ENCODE data around the gene SOWAHD.
"Not testable (repeated sequence)": the region's sequence is repeated elsewhere in the genome, so short reads cannot be mapped to it uniquely, and the experiment has no call there.

The SOWAHD gene

DNA sequence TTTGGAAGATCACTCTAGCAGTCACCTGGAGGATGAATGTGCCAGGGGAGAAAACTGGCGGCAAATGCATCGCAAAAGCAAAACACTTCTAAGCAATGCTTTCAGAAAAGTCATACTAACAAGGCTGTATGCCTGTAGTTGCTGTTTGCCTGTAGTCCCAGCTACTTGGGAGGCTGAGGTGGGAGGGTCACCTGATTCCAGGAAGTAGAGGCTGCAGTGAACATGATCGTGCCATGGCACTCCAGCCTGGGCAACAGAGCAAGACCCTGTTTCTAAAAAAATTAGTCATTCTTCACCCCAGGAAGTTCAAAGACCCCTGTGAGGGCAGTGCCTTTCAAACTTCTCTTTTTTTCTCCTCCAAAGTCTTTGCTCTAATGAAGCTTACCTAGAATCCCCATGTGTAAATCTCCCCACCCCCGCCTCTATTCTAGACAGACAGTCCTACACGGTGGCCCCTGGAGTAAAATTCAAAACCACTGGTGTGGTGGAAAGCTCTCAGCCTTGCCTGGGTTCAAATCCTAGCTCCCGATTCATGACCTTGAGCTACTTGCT is 5.5 kb downstream of the SOWAHD start:
- no peak for TF ChIP-seq ISL1 (CRISPR knock-in tag; IDR thresholded peaks at IDR 0.05)
- no peak for TF ChIP-seq ZNF565 (CRISPR knock-in tag; conservative IDR thresholded peaks at IDR 0.05; ENCODE audit: low read depth)
- TF ChIP-seq ESRRG (CRISPR knock-in tag; IDR thresholded peaks at IDR 0.05), result no peak
- TF ChIP-seq BACH2 (CRISPR knock-in tag; IDR thresholded peaks at IDR 0.05; ENCODE audit: borderline replicate concordance), result no peak
- no peak for TF ChIP-seq ZFP3 (CRISPR knock-in tag; IDR thresholded peaks at IDR 0.05)
- TF ChIP-seq, protein P1, sequence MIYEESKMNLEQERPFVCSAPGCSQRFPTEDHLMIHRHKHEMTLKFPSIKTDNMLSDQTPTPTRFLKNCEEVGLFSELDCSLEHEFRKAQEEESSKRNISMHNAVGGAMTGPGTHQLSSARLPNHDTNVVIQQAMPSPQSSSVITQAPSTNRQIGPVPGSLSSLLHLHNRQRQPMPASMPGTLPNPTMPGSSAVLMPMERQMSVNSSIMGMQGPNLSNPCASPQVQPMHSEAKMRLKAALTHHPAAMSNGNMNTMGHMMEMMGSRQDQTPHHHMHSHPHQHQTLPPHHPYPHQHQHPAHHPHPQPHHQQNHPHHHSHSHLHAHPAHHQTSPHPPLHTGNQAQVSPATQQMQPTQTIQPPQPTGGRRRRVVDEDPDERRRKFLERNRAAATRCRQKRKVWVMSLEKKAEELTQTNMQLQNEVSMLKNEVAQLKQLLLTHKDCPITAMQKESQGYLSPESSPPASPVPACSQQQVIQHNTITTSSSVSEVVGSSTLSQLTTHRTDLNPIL (CRISPR knock-in tag; IDR thresholded peaks at IDR 0.05; ENCODE audit: low read depth), result no peak
- no peak for TF ChIP-seq TCF4 (CRISPR knock-in tag; IDR thresholded peaks at IDR 0.05; ENCODE audit: borderline replicate concordance)
- no peak for TF ChIP-seq POU6F1 (CRISPR knock-in tag; IDR thresholded peaks at IDR 0.05; ENCODE audit: borderline replicate concordance, low read depth)
- TF ChIP-seq TOX (CRISPR knock-in tag; IDR thresholded peaks at IDR 0.05; ENCODE audit: borderline replicate concordance), result no peak
- no peak for TF ChIP-seq OSR1 (CRISPR knock-in tag; IDR thresholded peaks at IDR 0.05)
- no peak for TF ChIP-seq ZNF8 (CRISPR knock-in tag; IDR thresholded peaks at IDR 0.05)
- ATAC-seq, result no peak

DNA sequence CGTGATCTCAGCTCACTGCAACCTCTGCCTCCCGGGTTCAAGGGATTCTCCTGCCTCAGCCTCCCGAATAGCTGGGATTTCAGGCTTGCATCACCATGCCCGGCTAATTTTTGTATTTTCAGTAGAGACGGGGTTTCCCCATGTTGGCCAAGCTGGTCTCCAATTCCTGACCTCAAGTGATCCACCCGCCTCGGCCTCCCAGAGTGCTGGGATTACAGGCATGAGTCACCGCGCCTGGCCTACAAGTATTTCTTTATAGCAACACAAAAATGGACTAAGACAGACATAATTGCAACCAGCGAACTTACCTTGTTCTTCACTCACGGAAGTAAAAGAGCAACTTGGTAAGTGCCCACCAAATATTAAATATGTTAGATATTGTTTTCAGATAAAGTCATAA is 10.0 kb downstream of the SOWAHD start:
- peak; percentile 82 for ATAC-seq

DNA sequence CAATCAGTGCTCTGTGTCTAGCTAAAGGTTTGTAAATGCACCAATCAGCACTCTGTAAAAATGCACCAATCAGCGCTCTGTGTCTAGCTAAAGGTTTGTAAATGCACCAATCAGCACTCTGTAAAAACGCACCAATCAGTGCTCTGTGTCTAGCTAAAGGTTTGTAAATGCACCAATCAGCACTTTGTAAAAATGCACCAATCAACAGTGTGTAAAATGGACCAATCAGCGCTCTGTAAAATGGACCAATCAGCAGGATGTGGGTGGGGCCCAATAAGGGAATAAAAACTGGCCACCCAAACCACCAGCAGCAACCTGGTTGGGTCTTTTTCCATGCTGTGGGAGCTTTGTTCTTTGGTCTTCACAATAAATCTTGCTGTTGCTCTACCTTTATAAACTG is 11.0 kb downstream of the SOWAHD start:
- not testable (repeated sequence) for ATAC-seq

GRCh38 chrX:119775517-119776238 is 17.3 kb downstream of the SOWAHD start:
- no peak for TF ChIP-seq CSDC2 (CRISPR knock-in tag; IDR thresholded peaks at IDR 0.05)
- no peak for TF ChIP-seq ZNF8 (CRISPR knock-in tag; IDR thresholded peaks at IDR 0.05)
- TF ChIP-seq POU6F1 (CRISPR knock-in tag; IDR thresholded peaks at IDR 0.05; ENCODE audit: borderline replicate concordance, low read depth), result no peak
- ATAC-seq, result no peak

GRCh38 chrX:119778829-119779228 is 20.4 kb downstream of the SOWAHD start:
- ATAC-seq, result no peak
- TF ChIP-seq POU6F1 (CRISPR knock-in tag; IDR thresholded peaks at IDR 0.05; ENCODE audit: borderline replicate concordance, low read depth), result no peak
- TF ChIP-seq BACH2 (CRISPR knock-in tag; IDR thresholded peaks at IDR 0.05; ENCODE audit: borderline replicate concordance), result no peak
- no peak for TF ChIP-seq ZC3H10 (CRISPR knock-in tag; IDR thresholded peaks at IDR 0.05)
- TF ChIP-seq, protein P2, sequence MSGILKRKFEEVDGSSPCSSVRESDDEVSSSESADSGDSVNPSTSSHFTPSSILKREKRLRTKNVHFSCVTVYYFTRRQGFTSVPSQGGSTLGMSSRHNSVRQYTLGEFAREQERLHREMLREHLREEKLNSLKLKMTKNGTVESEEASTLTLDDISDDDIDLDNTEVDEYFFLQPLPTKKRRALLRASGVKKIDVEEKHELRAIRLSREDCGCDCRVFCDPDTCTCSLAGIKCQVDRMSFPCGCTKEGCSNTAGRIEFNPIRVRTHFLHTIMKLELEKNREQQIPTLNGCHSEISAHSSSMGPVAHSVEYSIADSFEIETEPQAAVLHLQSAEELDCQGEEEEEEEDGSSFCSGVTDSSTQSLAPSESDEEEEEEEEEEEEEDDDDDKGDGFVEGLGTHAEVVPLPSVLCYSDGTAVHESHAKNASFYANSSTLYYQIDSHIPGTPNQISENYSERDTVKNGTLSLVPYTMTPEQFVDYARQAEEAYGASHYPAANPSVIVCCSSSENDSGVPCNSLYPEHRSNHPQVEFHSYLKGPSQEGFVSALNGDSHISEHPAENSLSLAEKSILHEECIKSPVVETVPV (CRISPR knock-in tag; IDR thresholded peaks at IDR 0.05), result no peak
- TF ChIP-seq ARNTL (CRISPR knock-in tag; IDR thresholded peaks at IDR 0.05; ENCODE audit: borderline replicate concordance, low read depth), result no peak
- no peak for TF ChIP-seq RARB (CRISPR knock-in tag; IDR thresholded peaks at IDR 0.05)
- no peak for TF ChIP-seq TCF4 (CRISPR knock-in tag; IDR thresholded peaks at IDR 0.05; ENCODE audit: borderline replicate concordance)
- TF ChIP-seq, protein P1 (CRISPR knock-in tag; IDR thresholded peaks at IDR 0.05; ENCODE audit: low read depth), result no peak
- TF ChIP-seq PPARA (CRISPR knock-in tag; IDR thresholded peaks at IDR 0.05; ENCODE audit: borderline replicate concordance), result no peak
- no peak for TF ChIP-seq ZNF70 (CRISPR knock-in tag; IDR thresholded peaks at IDR 0.05)
- TF ChIP-seq ESRRG (CRISPR knock-in tag; IDR thresholded peaks at IDR 0.05), result no peak
- no peak for TF ChIP-seq ZNF8 (CRISPR knock-in tag; IDR thresholded peaks at IDR 0.05)
- TF ChIP-seq ZFP30 (CRISPR knock-in tag; IDR thresholded peaks at IDR 0.05), result no peak
